Left kidney (tissue), 2 donors: Measurements from ENCODE around the gene CD209. TPM values are rescaled to one million over a fixed set of nuclear protein-coding genes. Genes with fewer than 3 reads are reported as not detected.

Source experiments
- DNase-seq: peaks from one replicate; pipeline ENCODE4 v3.0.0-alpha.2; 2013
- polyA plus RNA-seq: library from polyadenylated mRNA; unstranded; fragments of 120-200 nt; gene quantifications from one replicate; pipeline ENCODE4 v1.2.1, GENCODE V29; 2013; ENCODE audit not compliant: insufficient read length

Gene CD209
- polyA plus RNA-seq, 1 donor, result 1.4 TPM

DNA sequence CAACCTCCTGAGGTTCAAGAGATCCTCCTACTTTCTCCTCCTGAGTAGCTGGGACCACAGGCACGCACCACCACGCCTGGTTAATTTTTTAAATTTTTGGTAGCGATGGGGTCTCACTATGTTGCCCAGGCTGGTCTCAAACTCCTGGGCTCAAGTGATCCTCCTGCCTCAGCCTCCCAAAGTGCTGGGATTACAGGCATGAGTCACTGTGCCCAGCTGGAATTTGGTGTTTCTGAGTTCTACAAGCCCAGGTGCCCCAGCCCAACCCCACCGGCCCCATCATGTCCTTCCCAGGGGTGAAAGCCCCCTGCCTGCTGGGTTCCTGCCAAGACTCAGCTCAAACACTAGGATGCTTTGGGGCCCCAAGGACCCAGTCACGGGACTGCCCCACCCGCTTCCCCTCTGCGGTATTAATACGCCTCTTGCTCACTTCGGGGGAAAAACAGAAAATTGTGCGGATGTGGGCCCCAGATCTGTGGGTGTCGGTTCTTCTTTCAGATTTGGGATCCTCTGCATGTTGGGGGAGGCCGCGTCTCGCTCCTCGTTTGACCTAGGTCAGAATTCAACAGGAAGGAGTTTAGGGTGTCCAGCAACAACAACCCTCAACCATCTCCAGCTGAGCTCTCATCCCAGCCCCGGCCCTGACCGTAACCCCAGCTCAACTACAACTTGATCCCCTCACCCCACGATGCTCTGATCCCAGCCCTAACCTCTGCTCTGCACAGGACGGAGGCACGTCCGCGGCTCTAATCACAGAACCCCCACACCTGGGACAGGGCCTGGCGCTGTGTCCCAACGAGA is 41.7 kb downstream of the CD209 start:
- no peak for DNase-seq

DNA sequence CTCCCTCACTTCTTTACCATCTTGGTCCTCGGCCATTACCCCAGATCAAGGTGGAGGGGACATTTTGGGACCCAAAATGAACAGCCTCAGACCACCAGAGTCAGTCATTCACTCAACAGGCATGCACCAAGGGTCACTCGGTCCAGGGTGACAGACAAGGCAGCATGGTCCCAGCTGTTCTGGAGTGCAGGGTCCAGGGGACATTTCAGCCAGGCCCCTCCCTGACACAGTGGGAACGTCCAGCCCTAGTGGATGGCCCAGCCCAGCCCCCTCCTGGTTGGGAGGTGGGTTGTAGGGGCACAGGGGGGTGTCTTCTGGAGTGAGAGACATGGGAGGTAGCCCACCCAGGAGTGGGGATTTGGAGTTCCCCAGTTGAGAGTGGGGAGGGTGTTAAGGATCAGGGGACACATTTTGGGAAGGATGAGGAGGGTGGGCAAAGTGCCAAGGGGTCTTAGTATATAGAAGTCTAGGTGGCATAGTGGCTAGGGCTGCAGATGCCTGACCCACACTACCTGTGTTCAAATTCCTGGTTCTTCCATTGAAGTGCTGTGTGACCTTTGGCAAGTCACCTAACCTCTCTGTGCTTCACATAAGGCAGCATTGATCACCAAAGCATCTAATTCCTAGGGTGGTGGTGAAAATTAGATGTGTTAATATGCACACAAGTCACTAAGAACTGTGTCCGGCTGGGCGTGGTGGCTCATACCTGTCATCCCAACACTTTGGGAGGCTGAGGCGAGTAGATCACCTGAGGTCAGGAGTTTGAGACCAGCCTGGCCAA is 42.9 kb downstream of the CD209 start:
- no peak for DNase-seq

DNA sequence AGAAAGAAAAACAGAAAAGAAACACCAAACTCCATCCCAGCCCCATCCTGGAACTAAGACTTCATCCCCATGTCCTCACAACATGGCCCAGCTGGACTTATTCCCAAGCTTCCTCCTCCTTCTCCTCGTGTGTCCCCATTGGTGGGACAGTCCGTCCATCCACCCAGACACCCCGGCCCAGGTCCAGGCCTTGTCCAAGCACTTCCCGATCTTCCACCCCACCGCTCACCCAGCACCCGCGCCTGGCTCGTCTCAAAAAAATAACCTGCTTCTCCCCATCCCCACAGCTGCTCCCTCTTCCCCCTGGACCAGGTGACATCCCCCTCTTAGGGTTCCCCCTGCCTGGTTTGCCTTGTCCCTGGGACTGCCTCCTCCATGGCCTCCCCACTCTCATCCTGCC is 44.0 kb downstream of the CD209 start:
- DNase-seq, result no peak

DNA sequence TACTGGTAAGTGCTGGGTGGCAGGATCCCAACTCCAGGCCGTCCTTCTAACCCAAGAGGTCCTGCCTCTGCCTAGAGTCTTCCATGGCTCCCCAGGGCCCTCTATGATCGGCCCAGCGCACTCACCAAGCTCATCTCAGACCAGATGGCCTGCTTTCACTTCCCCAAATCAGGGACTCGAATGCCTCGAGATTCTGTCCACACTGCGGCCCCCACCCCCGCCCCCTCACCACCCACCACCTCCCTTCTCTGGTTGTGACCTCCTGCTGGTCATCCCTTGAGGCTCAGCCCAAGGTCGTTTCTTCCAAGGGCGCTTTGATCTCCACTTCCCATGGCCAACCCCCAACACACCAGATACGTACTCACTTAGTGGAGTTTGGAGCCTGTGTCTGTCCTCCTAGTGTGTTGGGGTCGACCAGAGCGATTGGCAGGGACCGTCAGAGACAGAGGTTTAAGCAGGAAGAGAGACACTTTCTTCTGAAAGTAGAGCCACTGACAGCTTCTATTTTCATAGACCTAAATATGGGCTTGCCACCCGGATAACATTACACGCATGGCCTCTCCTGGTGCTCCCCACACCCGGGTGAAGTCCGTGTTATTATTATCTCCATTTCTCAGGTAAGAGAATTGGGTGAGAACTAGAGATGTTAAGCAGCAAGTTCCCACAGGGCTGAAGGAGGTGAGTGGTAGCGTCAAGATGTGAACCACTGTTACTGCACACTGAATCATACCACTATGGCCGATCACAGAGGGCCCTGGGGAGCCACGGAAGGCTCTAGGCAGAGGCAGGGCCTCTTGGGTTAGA is 45.5 kb downstream of the CD209 start, which contains the start of gene FCER2:
TSS of gene FCER2 (minus strand) at position 478 of the 804 bp plus-strand sequence. CDS start 2,371 bp downstream, outside the sequence.
- no peak for DNase-seq

DNA sequence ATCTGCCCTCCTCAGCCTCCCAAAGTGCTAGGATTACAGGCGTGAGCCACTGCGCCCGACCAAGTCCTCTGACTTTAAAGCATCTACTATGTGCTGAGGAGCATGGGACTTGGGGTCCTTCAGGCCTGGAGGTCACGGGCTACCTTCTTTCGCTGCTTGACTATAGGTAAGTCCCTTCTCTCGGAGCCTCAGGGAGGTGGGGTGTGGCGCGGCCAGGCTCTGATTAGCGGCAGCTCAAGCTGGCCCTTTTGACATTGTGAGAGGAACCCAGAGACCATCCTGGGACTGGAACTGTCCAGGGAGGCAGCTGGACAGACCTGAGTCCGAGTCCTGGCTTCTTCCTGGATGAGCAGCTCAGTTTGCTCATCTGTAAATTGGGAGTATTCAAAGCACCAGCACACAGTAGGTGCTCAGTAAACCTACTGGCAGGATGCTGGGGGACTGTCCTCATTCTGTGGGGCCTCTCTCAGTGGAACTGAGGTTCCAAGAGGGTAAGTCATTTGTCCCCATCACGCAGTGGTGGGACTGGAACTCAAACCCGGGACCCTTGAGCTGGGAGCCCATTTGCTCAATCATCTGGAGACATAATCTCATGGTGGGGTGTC is 46.2 kb downstream of the CD209 start:
- DNase-seq, result no peak

DNA sequence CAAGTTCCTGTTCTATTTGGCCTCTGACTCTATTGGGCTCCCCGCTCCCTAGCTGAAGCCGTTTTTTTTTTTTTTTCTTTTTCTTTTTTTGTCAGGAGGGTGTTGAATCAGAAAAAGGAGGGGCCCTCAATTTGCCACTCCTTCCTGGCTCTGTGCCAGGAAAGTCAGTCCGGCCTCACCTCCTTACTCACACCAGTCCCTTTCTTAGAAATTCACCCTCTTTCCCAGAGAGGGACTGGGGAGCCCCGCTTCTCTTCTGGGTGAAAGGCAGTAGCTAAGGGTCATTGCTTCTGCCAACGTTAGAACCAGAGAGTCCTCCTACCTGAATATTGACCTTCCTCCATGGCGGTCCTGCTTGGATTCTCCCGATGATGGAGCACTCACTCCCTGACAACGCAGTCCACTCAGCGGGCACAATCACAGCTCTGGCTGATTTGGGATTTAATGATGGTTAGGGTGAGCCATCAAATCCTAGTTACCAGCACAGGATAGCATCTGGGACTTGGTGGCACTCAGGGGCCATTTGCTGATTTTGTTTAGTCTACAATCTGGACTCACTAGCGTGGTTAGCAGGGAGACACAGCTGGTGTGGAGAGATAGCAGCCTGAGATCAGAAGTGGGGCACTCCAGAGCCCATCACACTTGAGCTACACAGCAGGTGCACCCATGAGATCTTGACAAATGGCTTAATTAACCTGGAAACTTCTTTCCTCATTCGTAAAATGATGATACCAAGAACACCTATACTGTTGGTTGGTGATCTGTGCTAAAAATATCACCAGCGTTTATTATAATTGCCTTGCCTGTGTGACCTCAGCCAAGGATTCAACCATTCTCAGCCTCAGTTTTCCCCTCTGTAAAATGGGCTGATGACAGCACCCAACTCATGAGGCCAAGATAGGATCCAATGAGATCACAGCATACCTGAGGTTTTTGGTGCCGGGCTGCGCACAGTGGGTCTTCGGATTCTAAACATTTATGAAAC is 47.6 kb downstream of the CD209 start:
- no peak for DNase-seq

DNA sequence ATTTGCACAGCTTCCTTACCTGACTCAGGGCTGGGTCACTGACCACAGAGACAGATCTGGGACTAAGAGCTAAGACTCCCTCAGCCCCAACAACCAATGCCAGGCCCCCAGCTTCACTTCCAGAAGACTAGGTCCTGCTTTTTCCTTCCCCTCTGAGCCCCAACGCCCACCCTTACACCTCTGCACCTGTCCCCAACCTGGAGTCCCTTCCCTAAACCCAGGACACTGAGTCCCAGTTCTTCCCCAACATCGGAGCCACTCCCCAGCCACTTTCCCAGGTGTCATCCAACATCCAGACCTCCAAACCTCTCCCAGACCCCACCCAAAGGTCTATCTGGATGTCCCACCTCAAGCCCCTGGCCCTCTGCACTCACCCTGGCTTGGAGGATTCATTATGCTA is 48.3 kb downstream of the CD209 start:
- DNase-seq, result no peak

DNA sequence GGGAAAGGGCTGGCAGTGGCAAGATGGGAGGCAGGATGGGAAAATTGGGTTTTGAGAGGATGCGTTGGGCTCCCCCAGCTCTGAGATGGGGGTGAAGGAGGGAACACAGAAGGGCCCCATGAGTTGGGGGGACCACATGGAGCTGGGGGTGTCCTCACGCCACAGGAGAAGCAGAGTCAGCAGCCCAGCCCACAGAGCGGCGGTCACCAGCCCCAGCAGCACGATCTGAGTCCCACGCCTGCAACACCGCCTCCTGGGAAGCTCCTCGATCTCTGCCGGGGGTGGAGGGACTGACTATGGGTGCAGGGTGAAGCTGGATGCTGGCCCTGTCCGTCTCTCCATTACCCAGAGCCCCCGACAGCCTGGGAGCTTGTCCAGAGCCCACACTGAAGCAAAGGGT is 48.8 kb downstream of the CD209 start:
- DNase-seq, result no peak

DNA sequence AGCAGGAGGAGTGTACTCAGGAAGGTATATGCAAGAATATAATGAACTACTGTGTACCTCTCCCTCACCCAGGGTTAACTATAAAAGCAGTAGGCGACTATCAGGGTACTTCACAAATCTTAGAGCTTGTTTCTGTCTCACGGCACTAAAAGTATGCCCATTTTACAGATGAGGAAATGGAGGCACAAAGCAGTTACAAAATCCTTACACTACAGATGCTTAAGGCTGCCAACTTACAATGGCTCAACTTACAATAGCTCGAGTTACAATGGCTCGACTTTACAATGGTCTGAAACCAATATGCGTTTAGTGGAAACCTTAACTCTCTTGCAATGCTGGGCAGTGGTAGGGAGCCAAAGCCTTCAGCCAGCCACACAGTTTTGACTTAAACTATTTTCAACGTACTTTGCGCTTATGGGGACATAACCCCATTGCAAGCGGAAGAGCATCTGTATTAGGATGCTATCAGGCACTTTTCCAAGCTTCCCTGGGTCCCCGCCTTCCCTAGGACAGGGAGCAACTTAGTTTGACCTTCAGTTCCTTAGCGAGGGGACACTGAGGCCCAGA is 49.5 kb downstream of the CD209 start:
- no peak for DNase-seq

DNA sequence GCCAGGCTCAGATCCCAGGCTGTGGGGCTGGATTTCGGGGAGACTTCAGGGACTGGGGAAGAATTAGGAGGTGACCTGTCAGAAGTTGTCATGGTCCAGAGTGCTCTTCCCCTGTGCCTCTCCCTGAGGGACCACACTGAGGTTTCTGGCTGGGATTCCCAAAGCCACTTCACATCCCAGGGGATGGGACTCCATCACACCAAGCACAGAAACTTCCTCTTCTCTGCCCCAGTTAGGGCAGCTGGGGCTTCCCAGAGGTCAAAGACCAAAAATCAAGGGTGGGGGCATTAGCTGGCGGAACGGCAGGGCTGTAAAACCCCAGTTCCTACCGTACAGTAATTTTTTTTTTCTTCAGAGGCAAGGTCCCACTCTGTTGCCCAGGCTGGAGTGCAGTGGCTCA is 52.8 kb downstream of the CD209 start:
- no peak for DNase-seq

DNA sequence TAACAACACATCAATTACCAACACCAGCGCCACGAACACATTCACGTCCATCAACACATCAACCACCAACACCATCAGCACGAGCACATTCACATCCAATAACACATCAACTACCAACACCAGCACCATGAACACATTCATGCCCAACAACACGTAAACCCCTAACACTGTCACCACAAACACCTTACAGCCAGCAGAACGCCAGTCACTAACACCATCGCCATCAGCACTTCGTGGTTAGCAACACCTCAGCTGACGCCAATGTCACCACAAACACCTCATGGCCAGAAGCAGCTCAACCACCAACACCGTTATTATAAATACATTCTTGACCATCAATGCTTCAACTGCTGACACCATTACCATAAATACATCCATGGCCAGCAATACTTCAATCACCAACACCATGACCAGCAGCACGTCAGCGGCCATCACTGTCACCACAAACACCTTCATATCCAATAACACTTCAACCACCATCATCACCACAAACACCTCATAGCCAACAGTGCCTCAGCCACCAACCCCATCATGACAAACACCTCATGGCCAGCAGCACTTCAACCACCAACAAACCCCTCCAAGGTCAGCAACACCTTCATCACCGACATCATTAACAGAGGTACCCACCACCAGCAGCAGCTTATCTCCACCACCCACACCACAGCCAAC is 54.8 kb downstream of the CD209 start:
- no peak for DNase-seq

DNA sequence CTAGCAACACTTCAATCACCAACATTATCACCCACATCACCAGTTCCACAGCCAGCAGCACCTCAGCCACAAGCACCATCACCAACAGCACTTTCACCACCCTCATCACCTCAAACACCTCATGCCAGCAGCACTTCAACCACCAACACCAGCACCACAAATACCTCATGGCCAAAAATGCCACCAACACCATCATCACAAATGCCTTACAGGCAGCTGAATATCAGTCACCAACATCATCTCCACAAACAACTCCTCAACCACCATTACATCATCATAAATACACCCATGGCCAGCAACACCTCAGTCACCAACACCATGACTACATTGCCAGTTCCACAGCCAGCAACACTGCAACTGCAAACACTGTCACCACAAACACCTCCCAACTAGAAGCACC is 55.8 kb downstream of the CD209 start:
- no peak for DNase-seq

DNA sequence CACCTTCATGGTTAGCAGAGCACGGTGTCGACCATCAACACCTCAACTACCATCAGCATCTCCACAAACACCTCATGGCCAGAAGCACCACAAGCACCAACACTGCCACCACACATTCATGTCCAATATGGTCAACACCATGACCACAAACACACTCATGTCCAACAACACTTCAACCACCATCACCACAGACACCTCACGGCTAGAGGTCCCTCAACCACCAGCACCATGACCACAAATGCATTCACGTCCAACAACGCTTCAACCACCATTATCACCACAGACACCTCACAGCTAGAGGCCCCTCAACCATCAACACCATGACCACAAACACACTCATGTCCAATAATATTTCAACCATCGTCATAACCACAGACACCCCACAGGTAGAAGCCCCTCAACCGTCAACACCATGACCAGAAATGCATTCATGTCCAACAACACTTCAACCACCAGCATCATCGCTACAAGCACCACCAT is 56.5 kb downstream of the CD209 start:
- no peak for DNase-seq

Other genes with a start within 250 kb of the CD209 start
- 34.6 TPM for gene ZNF358, start 231.4 kb downstream of the CD209 start, polyA plus RNA-seq
- gene MCOLN1, start 224.9 kb downstream of the CD209 start, polyA plus RNA-seq, result 17.0 TPM
- 35.1 TPM for gene PNPLA6, start 211.8 kb downstream of the CD209 start, polyA plus RNA-seq
- gene CAMSAP3, start 151.7 kb downstream of the CD209 start, polyA plus RNA-seq, result 18.9 TPM
- 29.4 TPM for gene XAB2, start 118.0 kb downstream of the CD209 start, polyA plus RNA-seq
- 114 TPM for gene PET100, start 117.7 kb downstream of the CD209 start, polyA plus RNA-seq
- gene PCP2, start 113.8 kb downstream of the CD209 start, polyA plus RNA-seq, result 0.80 TPM
- gene STXBP2, start 110.4 kb downstream of the CD209 start, polyA plus RNA-seq, result 74.5 TPM
- gene RETN, start 78.5 kb downstream of the CD209 start, polyA plus RNA-seq, result 0.40 TPM
- gene MCEMP1, start 70.4 kb downstream of the CD209 start, polyA plus RNA-seq, result not detected
- gene TRAPPC5, start 66.7 kb downstream of the CD209 start, polyA plus RNA-seq, result 34.1 TPM
- gene FCER2, start 45.4 kb downstream of the CD209 start, polyA plus RNA-seq, result not detected
- not detected for gene CLEC4G, start 15.4 kb downstream of the CD209 start, polyA plus RNA-seq
- 1.8 TPM for gene CLEC4M, start 15.7 kb upstream of the CD209 start, polyA plus RNA-seq
- 16.5 TPM for gene EVI5L, start 82.7 kb upstream of the CD209 start, polyA plus RNA-seq
- gene PRR36, start 126.9 kb upstream of the CD209 start, polyA plus RNA-seq, result 5.9 TPM
- gene LRRC8E, start 141.0 kb upstream of the CD209 start, polyA plus RNA-seq, result 2.0 TPM
- 26.9 TPM for gene MAP2K7, start 156.3 kb upstream of the CD209 start, polyA plus RNA-seq
- gene TGFBR3L, start 167.3 kb upstream of the CD209 start, polyA plus RNA-seq, result 0.42 TPM
- 12.6 TPM for gene SNAPC2, start 172.8 kb upstream of the CD209 start, polyA plus RNA-seq
- 12.6 TPM for gene CTXN1, start 178.6 kb upstream of the CD209 start, polyA plus RNA-seq
- 46.7 TPM for gene TIMM44, start 196.1 kb upstream of the CD209 start, polyA plus RNA-seq